DOHH2 (cell line): ENCODE results near the gene UHRF2.

Experiments used
- H3F3A ChIP-seq: fragments of 200-600 bp; sonication (generic), shearing (Covaris generic); 2 replicates; pipeline ENCODE4 v1.6.0; 2016; ENCODE audit warnings: antibody characterized with exemption, mild to moderate bottlenecking; ENCODE audit not compliant: control insufficient read depth, insufficient read depth
- H3K27ac ChIP-seq: fragments of 200-600 bp; sonication (generic); 2 replicates; pipeline ENCODE4 v1.5.1; 2014; ENCODE audit warnings: low read depth, mild to moderate bottlenecking, low read length, moderate library complexity
- H3K27me3 ChIP-seq: fragments of 200-600 bp; sonication (generic); 2 replicates; pipeline ENCODE4 v1.6.1; 2014; ENCODE audit warnings: mild to moderate bottlenecking, low read length, mixed read lengths; ENCODE audit not compliant: control insufficient read depth
- H3K36me3 ChIP-seq: fragments of 200-600 bp; sonication (generic); 2 replicates; pipeline ENCODE4 v1.6.1; 2014; ENCODE audit warnings: mild to moderate bottlenecking, low read length, moderate library complexity, mixed read lengths; ENCODE audit not compliant: control insufficient read depth
- H3K4me1 ChIP-seq: fragments of 200-600 bp; sonication (generic); 2 replicates; pipeline ENCODE4 v1.6.1; 2014; ENCODE audit warnings: mild to moderate bottlenecking, low read length, mixed read lengths; ENCODE audit not compliant: control insufficient read depth
- H3K4me2 ChIP-seq: fragments of 200-600 bp; sonication (generic); 2 replicates; pipeline ENCODE4 v1.6.0; 2014; ENCODE audit warnings: mild to moderate bottlenecking, low read length, moderate library complexity
- H3K4me3 ChIP-seq: fragments of 200-600 bp; sonication (generic); 2 replicates; pipeline ENCODE4 v1.5.1; 2014; ENCODE audit warnings: mild to moderate bottlenecking, low read length, mixed read lengths
- H3K79me2 ChIP-seq: fragments of 200-600 bp; sonication (generic); 2 replicates; pipeline ENCODE4 v1.6.1; 2014; ENCODE audit warnings: mild to moderate bottlenecking, low read length, mixed read lengths; ENCODE audit not compliant: control insufficient read depth
- H3K9me2 ChIP-seq: fragments of 200-600 bp; sonication (generic); replicated peaks from 2 replicates; pipeline ENCODE4 v1.6.1; 2014; ENCODE audit warnings: mild to moderate bottlenecking, low read length, mixed read lengths; ENCODE audit not compliant: control insufficient read depth
- H3K9me3 ChIP-seq: fragments of 200-600 bp; sonication (generic); 2 replicates; pipeline ENCODE4 v1.6.1; 2014; ENCODE audit warnings: antibody characterized with exemption, low read length, mixed read lengths; ENCODE audit not compliant: control insufficient read depth, insufficient read depth
- H4K20me1 ChIP-seq: fragments of 200-600 bp; sonication (generic); 2 replicates; pipeline ENCODE4 v1.6.0; 2014; ENCODE audit warnings: low read depth, mild to moderate bottlenecking, antibody characterized with exemption, low read length, moderate library complexity; ENCODE audit not compliant: control insufficient read depth, insufficient read depth
- CTCF ChIP-seq: fragments of 200-600 bp; sonication (generic); IDR thresholded peaks from one replicate; pipeline ENCODE4 v1.5.1; 2014; ENCODE audit warnings: antibody characterized with exemption, mild to moderate bottlenecking, low read depth, low read length; ENCODE audit not compliant: poor library complexity, severe bottlenecking
- EZH2phosphoT487 ChIP-seq: fragments of 200-600 bp; sonication (generic); IDR thresholded peaks from 2 replicates; pipeline ENCODE4 v1.6.1; 2017; ENCODE audit warnings: borderline replicate concordance, mild to moderate bottlenecking, antibody characterized with exemption, low read length, moderate library complexity, mixed read lengths

Gene UHRF2

GRCh38 chr9:6522263-6522662 is 109.3 kb downstream of the UHRF2 start:
- H3K4me2 ChIP-seq, result no peak overlapping the region
- no peaks in the 10 kb centered on the region for H3K9me2 ChIP-seq
- H3K4me3 ChIP-seq, result no peak overlapping the region
- H3K27ac ChIP-seq, result no peak overlapping the region
- no peak for TF ChIP-seq EZH2phosphoT487
- no peak for TF ChIP-seq CTCF
- H4K20me1 ChIP-seq, result no peaks in the 10 kb centered on the region
- H3K4me1 ChIP-seq, result no peaks in the 10 kb centered on the region
- no peaks in the 10 kb centered on the region for H3K79me2 ChIP-seq
- peaks cover 2% of the 10 kb centered on the region; the same call in 1 of the 2 replicates for H3F3A ChIP-seq
- H3K27me3 ChIP-seq, result no peaks in the 10 kb centered on the region
- H3K36me3 ChIP-seq, result peaks cover 3% of the 10 kb centered on the region; the same call in 1 of the 2 replicates
- H3K9me3 ChIP-seq, result no peaks in the 10 kb centered on the region

GRCh38 chr9:6525326-6526045 is 112.5 kb downstream of the UHRF2 start:
- Histone ChIP-seq H3K4me2 (no peak overlapping the region), H3K4me1 (no peaks in the 10 kb centered on the region), H3K27ac (no peak overlapping the region), H3K79me2 (no peaks in the 10 kb centered on the region), H3K9me3 (no peaks in the 10 kb centered on the region), H3K36me3 (no peaks in the 10 kb centered on the region), H4K20me1 (no peaks in the 10 kb centered on the region), H3K27me3 (no peaks in the 10 kb centered on the region), H3F3A (peaks cover 2% of the 10 kb centered on the region; the same call in 1 of the 2 replicates), H3K9me2 (no peaks in the 10 kb centered on the region), H3K4me3 (no peak overlapping the region)
- TF ChIP-seq CTCF (no peak), EZH2phosphoT487 (no peak)

GRCh38 chr9:6535594-6535993 is 122.6 kb downstream of the UHRF2 start:
- Histone ChIP-seq H3K9me3 (no peaks in the 10 kb centered on the region), H4K20me1 (no peaks in the 10 kb centered on the region), H3F3A (no peaks in the 10 kb centered on the region), H3K4me2 (no peak overlapping the region), H3K9me2 (no peaks in the 10 kb centered on the region), H3K4me3 (no peak overlapping the region), H3K27ac (no peak overlapping the region), H3K79me2 (no peaks in the 10 kb centered on the region), H3K4me1 (no peaks in the 10 kb centered on the region), H3K36me3 (no peaks in the 10 kb centered on the region), H3K27me3 (peaks cover 5% of the 10 kb centered on the region)
- TF ChIP-seq EZH2phosphoT487 (no peak), CTCF (no peak)
